ENCODE data around the gene MPIG6B. TPM values are rescaled to one million over a fixed set of nuclear protein-coding genes. Genes with fewer than 3 reads are reported as not detected.

MPIG6B gene
- polyA plus RNA-seq, 3 donors, result 0.09 to 0.75 (median 0.68) TPM

DNA sequence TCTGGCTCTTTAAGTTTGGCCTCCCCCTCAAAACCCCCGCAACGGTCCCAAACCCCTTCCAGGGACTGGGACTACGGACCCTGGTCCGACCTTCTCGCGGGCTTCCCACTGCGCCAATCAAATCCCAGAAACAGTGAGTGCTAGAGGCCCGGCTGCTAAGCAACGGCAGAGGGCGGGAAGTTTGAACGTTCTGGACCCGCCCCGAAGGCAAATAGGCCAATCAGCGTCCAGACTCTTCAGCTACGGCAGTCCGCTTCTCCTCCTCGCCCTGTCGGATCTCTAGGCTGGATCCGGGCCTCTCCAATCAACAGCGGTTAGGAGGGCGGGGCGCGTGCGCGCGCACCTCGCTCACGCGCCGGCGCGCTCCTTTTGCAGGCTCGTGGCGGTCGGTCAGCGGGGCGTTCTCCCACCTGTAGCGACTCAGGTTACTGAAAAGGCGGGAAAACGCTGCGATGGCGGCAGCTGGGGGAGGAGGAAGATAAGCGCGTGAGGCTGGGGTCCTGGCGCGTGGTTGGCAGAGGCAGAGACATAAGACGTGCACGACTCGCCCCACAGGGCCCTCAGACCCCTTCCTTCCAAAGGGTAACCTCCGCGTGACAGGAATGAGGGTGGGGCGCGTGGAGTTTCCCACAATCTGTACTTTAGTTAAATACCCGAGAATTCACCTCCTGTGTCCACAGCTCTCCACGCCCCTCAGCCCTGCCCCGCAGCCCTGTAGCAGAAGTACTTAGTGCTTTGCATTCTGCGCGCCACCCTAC, 16.6 kb downstream of the MPIG6B start, which contains the start of gene MSH5:
TSS of gene MSH5 (plus strand) at position 367 of the 758 bp plus-strand sequence. CDS start 462 bp downstream, outside the sequence.
- Mint-ChIP-seq H3K4me1 (peaks cover 50% of the 10 kb centered on the region), H3K4me3 (peak within 1 kb of the TSS; percentile 92 to 98), H3K9me3 (peaks cover 0 to 2% (median 0%) of the 10 kb centered on the region in 7 donors), H3K36me3 (peaks cover 10 to 16% of the 10 kb centered on the region in 2 donors), H3K27me3 (ENCODE audit: low read depth in 3 of 3) (peaks cover 0 to 2% (median 2%) of the 10 kb centered on the region in 3 donors), H3K27ac (peak within 1 kb of the TSS; percentile 95 to 100 (median 99))
- Histone ChIP-seq H4K20me1 (ENCODE audit: insufficient read depth, low read length) (peaks cover 1% of the 10 kb centered on the region), H3K36me3 (replicated peaks in 1 of 2; ENCODE audit: control insufficient read depth in 1 of 2, insufficient read depth in 2 of 2, low read length in 2 of 2) (peaks cover 0 to 10% of the 10 kb centered on the region in 2 donors), H3K9ac (ENCODE audit: insufficient read depth, low read length, poor library complexity, severe bottlenecking) (peak within 1 kb of the TSS; percentile 66), H3K79me2 (ENCODE audit: insufficient read depth, low read length) (peaks cover 45% of the 10 kb centered on the region), H3K27me3 (ENCODE audit: control insufficient read depth in 2 of 2, insufficient read depth in 2 of 2, low read length in 2 of 2) (no peaks in the 10 kb centered on the region), H2AFZ (ENCODE audit: insufficient read depth, low read depth, low read length, poor library complexity, severe bottlenecking) (peak within 1 kb of the TSS; percentile 84), H3K4me2 (replicated peaks; ENCODE audit: extremely low read depth, low read length, poor library complexity, severe bottlenecking) (peak within 1 kb of the TSS; percentile 94), H3K9me3 (replicated peaks in 1 of 2; ENCODE audit: control insufficient read depth in 1 of 2, insufficient read depth in 1 of 2, low read length in 2 of 2) (no peaks in the 10 kb centered on the region), H3K4me3 (replicated peaks in 1 of 3; ENCODE audit: low read depth in 2 of 3, low read length in 3 of 3) (peak within 1 kb of the TSS; percentile 58 to 100 (median 71)), H3K27ac (ENCODE audit: low read depth in 1 of 2, low read length in 2 of 2) (peak within 1 kb of the TSS; percentile 91 to 99), H3K4me1 (ENCODE audit: control insufficient read depth in 1 of 2, insufficient read depth in 2 of 2, low read length in 2 of 2) (peaks cover 42 to 54% of the 10 kb centered on the region in 2 donors)
- TF ChIP-seq, protein P1, sequence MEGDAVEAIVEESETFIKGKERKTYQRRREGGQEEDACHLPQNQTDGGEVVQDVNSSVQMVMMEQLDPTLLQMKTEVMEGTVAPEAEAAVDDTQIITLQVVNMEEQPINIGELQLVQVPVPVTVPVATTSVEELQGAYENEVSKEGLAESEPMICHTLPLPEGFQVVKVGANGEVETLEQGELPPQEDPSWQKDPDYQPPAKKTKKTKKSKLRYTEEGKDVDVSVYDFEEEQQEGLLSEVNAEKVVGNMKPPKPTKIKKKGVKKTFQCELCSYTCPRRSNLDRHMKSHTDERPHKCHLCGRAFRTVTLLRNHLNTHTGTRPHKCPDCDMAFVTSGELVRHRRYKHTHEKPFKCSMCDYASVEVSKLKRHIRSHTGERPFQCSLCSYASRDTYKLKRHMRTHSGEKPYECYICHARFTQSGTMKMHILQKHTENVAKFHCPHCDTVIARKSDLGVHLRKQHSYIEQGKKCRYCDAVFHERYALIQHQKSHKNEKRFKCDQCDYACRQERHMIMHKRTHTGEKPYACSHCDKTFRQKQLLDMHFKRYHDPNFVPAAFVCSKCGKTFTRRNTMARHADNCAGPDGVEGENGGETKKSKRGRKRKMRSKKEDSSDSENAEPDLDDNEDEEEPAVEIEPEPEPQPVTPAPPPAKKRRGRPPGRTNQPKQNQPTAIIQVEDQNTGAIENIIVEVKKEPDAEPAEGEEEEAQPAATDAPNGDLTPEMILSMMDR (IDR thresholded peaks at IDR 0.05), result no peak
- intact Hi-C loops (cut with micrococcal nuclease), result loop anchor here in 1 of 2 donors (2.0 to 10.0 kb wide), 4 partner anchors 29 to 195 kb away; partner anchors contain the start of genes ATP6V1G2, CSNK2B, DDX39B and LY6G5B
- peak; percentile 97 to 100 (median 98) for DNase-seq
- WGBS (ENCODE audit: insufficient coverage), result under 1% methylated on average over 44 of the region's 58 CpGs

DNA sequence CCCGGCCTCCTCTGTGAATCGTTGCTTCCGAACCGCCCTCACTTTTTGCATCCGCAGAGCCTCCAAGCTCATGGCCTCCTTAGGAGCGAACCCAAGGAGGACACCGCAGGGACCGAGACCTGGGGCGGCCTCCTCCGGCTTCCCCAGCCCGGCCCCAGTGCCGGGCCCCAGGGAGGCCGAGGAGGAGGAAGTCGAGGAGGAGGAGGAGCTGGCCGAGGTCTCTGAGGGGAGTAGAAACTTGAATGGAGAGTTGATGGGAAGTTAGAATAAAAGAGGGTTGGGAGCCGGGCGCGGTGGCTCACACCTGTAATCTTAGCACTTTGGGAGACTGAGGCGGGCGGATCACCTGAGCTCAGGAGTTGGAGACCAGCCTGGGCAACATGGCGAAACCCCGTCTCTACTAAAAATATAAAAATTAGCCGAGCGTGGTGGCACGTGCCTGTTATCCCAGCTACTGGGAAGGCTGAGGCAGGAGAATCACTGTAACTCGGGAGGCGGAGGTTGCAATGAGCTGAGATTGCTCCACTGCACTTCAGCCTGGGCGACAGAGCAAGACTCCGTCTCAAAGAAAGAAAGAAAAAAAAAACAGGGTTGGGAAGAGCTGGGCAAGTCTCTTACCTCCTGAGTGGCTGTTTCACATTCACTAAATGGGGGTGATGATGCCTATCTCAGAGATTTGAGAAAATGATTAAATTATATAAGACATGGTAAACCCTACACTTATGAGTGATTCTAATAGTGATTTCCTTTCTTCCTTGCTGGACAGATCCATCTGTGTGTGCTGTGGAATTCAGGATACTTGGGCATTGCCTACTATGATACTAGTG, 17.4 kb downstream of the MPIG6B start:
- Histone ChIP-seq H3K4me3 (replicated peaks in 1 of 3; ENCODE audit: low read depth in 2 of 3, low read length in 3 of 3) (peak overlapping the region; percentile 58 to 90 (median 71)), H2AFZ (ENCODE audit: insufficient read depth, low read depth, low read length, poor library complexity, severe bottlenecking) (peak overlapping the region; percentile 84), H4K20me1 (ENCODE audit: insufficient read depth, low read length) (no peaks in the 10 kb centered on the region), H3K79me2 (ENCODE audit: insufficient read depth, low read length) (peaks cover 37% of the 10 kb centered on the region), H3K36me3 (replicated peaks in 1 of 2; ENCODE audit: control insufficient read depth in 1 of 2, insufficient read depth in 2 of 2, low read length in 2 of 2) (peaks cover 0 to 10% of the 10 kb centered on the region in 2 donors), H3K9ac (ENCODE audit: insufficient read depth, low read length, poor library complexity, severe bottlenecking) (peak overlapping the region; percentile 66), H3K4me2 (replicated peaks; ENCODE audit: extremely low read depth, low read length, poor library complexity, severe bottlenecking) (peak overlapping the region; percentile 94), H3K27me3 (ENCODE audit: control insufficient read depth in 2 of 2, insufficient read depth in 2 of 2, low read length in 2 of 2) (no peaks in the 10 kb centered on the region), H3K9me3 (replicated peaks in 1 of 2; ENCODE audit: control insufficient read depth in 1 of 2, insufficient read depth in 1 of 2, low read length in 2 of 2) (no peaks in the 10 kb centered on the region), H3K4me1 (ENCODE audit: control insufficient read depth in 1 of 2, insufficient read depth in 2 of 2, low read length in 2 of 2) (peaks cover 42 to 54% of the 10 kb centered on the region in 2 donors), H3K27ac (ENCODE audit: low read depth in 1 of 2, low read length in 2 of 2) (peak overlapping the region; percentile 49 to 99)
- peak; percentile 44 to 61 (median 59) for DNase-seq
- Mint-ChIP-seq H3K27me3 (ENCODE audit: low read depth in 3 of 3) (peaks cover 0 to 2% (median 1%) of the 10 kb centered on the region in 3 donors), H3K9me3 (peaks cover 0 to under 1% (median 0%) of the 10 kb centered on the region in 7 donors), H3K27ac (peak overlapping the region; percentile 92 to 100 (median 99)), H3K36me3 (peaks cover 5 to 22% of the 10 kb centered on the region in 2 donors), H3K4me1 (peaks cover 50% of the 10 kb centered on the region), H3K4me3 (peak overlapping the region; percentile 92 to 98)
- intact Hi-C loops (cut with micrococcal nuclease), result no loop called here
- TF ChIP-seq, protein P1 (IDR thresholded peaks at IDR 0.05), result no peak
- WGBS (ENCODE audit: insufficient coverage), result 8% methylated on average over 24 of the region's 29 CpGs
